Osteocyte (in vitro differentiated cells): ENCODE measurements around the gene CD79B. TPM values are rescaled to one million over a fixed set of nuclear protein-coding genes. Genes with fewer than 3 reads are reported as not detected.

Source experiments
- DNase-seq: peaks from one replicate; pipeline ENCODE4 v3.0.0; 2021; ENCODE audit warnings: mixed read lengths; ENCODE audit not compliant: unreplicated experiment; ENCODE audit errors: extremely low spot score
- H3K27ac Mint-ChIP-seq: one replicate; pipeline ENCODE4 v1.8.0; 2021; ENCODE audit warnings: mild to moderate bottlenecking, mixed read lengths; ENCODE audit not compliant: unreplicated experiment
- H3K27me3 Mint-ChIP-seq: one replicate; pipeline ENCODE4 v1.8.0; 2021; ENCODE audit warnings: mixed read lengths; ENCODE audit not compliant: unreplicated experiment
- H3K36me3 Mint-ChIP-seq: one replicate; pipeline ENCODE4 v1.8.0; 2021; ENCODE audit warnings: mixed read lengths; ENCODE audit not compliant: unreplicated experiment
- H3K4me1 Mint-ChIP-seq: one replicate; pipeline ENCODE4 v1.8.0; 2021; ENCODE audit warnings: mixed read lengths; ENCODE audit not compliant: unreplicated experiment
- H3K4me3 Mint-ChIP-seq: one replicate; pipeline ENCODE4 v1.8.0; 2021; ENCODE audit warnings: mild to moderate bottlenecking, moderate library complexity, mixed read lengths; ENCODE audit not compliant: unreplicated experiment
- H3K9me3 Mint-ChIP-seq: one replicate; pipeline ENCODE4 v1.8.0; 2021; ENCODE audit warnings: mixed read lengths; ENCODE audit not compliant: unreplicated experiment
- total RNA-seq: library from RNA; stranded (reverse); gene quantifications from 2 replicates; pipeline ENCODE4 v1.2.1, GENCODE V29; 2021
- TF ChIP-seq, protein P1 (sequence below): fragments of 200-600 bp; sonication (generic); IDR thresholded peaks from 2 replicates; pipeline ENCODE4 v1.5.0; 2021; ENCODE audit warnings: antibody characterized with exemption, mild to moderate bottlenecking, moderate library complexity

The CD79B gene
- total RNA-seq, 1 donor from 2014 or later: not detected

GRCh38 chr17:63974594-63975192 is 42.6 kb upstream of the CD79B start:
- H3K27ac Mint-ChIP-seq: no peak overlapping the region
- peaks cover 8% of the 10 kb centered on the region for H3K4me1 Mint-ChIP-seq
- no peak for DNase-seq
- TF ChIP-seq, protein P1, sequence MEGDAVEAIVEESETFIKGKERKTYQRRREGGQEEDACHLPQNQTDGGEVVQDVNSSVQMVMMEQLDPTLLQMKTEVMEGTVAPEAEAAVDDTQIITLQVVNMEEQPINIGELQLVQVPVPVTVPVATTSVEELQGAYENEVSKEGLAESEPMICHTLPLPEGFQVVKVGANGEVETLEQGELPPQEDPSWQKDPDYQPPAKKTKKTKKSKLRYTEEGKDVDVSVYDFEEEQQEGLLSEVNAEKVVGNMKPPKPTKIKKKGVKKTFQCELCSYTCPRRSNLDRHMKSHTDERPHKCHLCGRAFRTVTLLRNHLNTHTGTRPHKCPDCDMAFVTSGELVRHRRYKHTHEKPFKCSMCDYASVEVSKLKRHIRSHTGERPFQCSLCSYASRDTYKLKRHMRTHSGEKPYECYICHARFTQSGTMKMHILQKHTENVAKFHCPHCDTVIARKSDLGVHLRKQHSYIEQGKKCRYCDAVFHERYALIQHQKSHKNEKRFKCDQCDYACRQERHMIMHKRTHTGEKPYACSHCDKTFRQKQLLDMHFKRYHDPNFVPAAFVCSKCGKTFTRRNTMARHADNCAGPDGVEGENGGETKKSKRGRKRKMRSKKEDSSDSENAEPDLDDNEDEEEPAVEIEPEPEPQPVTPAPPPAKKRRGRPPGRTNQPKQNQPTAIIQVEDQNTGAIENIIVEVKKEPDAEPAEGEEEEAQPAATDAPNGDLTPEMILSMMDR: no peak
- no peaks in the 10 kb centered on the region for H3K9me3 Mint-ChIP-seq
- peaks cover 5% of the 10 kb centered on the region for H3K27me3 Mint-ChIP-seq
- H3K36me3 Mint-ChIP-seq: no peaks in the 10 kb centered on the region
- no peak overlapping the region for H3K4me3 Mint-ChIP-seq

- TF ChIP-seq, protein P1: no peak
- Mint-ChIP-seq H3K9me3 (no peaks in the 10 kb centered on the region), H3K36me3 (no peaks in the 10 kb centered on the region), H3K4me3 (no peak overlapping the region), H3K27ac (no peak overlapping the region), H3K27me3 (peaks cover 10% of the 10 kb centered on the region), H3K4me1 (peaks cover 8% of the 10 kb centered on the region)
- no peak for DNase-seq
Observed at GRCh38 chr17:63973930-63974593, 41.9 kb upstream of the CD79B start.

- Mint-ChIP-seq H3K4me3 (no peak overlapping the region), H3K4me1 (peaks cover 8% of the 10 kb centered on the region), H3K36me3 (no peaks in the 10 kb centered on the region), H3K27ac (no peak overlapping the region), H3K9me3 (no peaks in the 10 kb centered on the region), H3K27me3 (peaks cover 15% of the 10 kb centered on the region)
- no peak for DNase-seq
- TF ChIP-seq, protein P1: no peak
Observed at GRCh38 chr17:63973247-63973646, 41.1 kb upstream of the CD79B start.

DNA sequence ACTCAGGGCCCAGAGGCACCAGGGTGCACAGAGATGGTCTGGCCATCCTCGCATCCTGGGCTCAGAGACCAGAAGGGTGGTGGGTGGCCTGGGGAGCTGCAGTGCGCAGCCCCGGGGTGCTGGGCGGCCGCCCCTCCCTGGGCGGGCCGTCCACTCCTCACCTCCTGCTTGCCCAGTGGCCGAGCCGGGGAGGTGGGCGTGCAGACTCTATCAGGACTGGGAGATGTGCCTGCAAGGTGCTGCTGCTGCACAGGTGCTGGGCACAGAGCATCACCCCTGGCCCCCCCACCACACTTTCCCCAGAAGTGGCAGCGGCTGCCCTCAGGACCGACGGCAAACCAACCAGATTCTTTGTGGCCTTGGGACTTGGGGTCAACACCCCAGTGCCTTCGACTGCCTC is 40.7 kb upstream of the CD79B start, which contains the start of gene SCN4A:
Gene SCN4A (minus strand): TSS at position 123 of the 400 bp plus-strand sequence. CDS start 77 bp downstream, at position 46.
- no peak within 1 kb of the TSS for H3K4me3 Mint-ChIP-seq
- TF ChIP-seq, protein P1: no peak
- H3K36me3 Mint-ChIP-seq: no peaks in the 10 kb centered on the region
- H3K9me3 Mint-ChIP-seq: no peaks in the 10 kb centered on the region
- peaks cover 8% of the 10 kb centered on the region for H3K4me1 Mint-ChIP-seq
- no peak within 1 kb of the TSS for H3K27ac Mint-ChIP-seq
- H3K27me3 Mint-ChIP-seq: peaks cover 15% of the 10 kb centered on the region
- no peak for DNase-seq

- Mint-ChIP-seq H3K4me3 (no peak overlapping the region), H3K36me3 (no peaks in the 10 kb centered on the region), H3K4me1 (peaks cover 1% of the 10 kb centered on the region), H3K27ac (no peak overlapping the region), H3K27me3 (peaks cover 18% of the 10 kb centered on the region), H3K9me3 (no peaks in the 10 kb centered on the region)
- DNase-seq: no peak
- TF ChIP-seq, protein P1: no peak
Observed at GRCh38 chr17:63969278-63969677, 37.1 kb upstream of the CD79B start.
